BLaER1 treated with 17β-estradiol and CSF1 and Interleukin-3, amounts not matched to agents 10 nM and 100 nM (cell line): Measurements from ENCODE around the gene RNF34.

Experiments
- H3K27ac ChIP-seq, 11 experiments: shearing (Covaris generic); formaldehyde crosslinking; 2 replicates each; pipeline ENCODE4 v1.8.1; 2022
- H3K27me3 ChIP-seq, 11 experiments: shearing (Covaris generic); formaldehyde crosslinking; 2 replicates each; pipeline ENCODE4 v1.8.1; 2022
- H3K36me3 ChIP-seq, 11 experiments: shearing (Covaris generic); formaldehyde crosslinking; 2 replicates each; pipeline ENCODE4 v1.8.1; 2022
- H3K4me1 ChIP-seq, 10 experiments: shearing (Covaris generic); formaldehyde crosslinking; 2 replicates each; pipeline ENCODE4 v1.8.1; 2022
- H3K4me2 ChIP-seq, 11 experiments: shearing (Covaris generic); formaldehyde crosslinking; 2 replicates each; pipeline ENCODE4 v1.8.1; 2022
- H3K4me3 ChIP-seq, 10 experiments: shearing (Covaris generic); formaldehyde crosslinking; 2 replicates each; pipeline ENCODE4 v1.8.1; 2022
- H3K9ac ChIP-seq, 11 experiments: shearing (Covaris generic); formaldehyde crosslinking; 2 replicates each; pipeline ENCODE4 v1.8.1; 2022
- H3K9me3 ChIP-seq, 11 experiments: shearing (Covaris generic); formaldehyde crosslinking; replicated peaks in 1 of 11; 2 replicates each; pipeline ENCODE4 v1.8.1; 2022
- H4K20me1 ChIP-seq, 11 experiments: shearing (Covaris generic); formaldehyde crosslinking; 2 replicates each; pipeline ENCODE4 v1.8.1; 2022
- Cebpa-rat ChIP-seq, 11 experiments: shearing (Covaris generic); IDR thresholded peaks; 2 replicates each; pipeline ENCODE4 v1.8.1; 2022

The RNF34 gene

GRCh38 chr12:121438905-121439304, 39.0 kb downstream of the RNF34 start:
- H3K27me3 ChIP-seq, result no peaks in the 10 kb centered on the region
- H3K4me1 ChIP-seq, result peaks cover under 1 to 17% (median 3%) of the 10 kb centered on the region in 10 experiments; a peak in 18 of 20 replicates
- no peak overlapping the region for H3K4me2 ChIP-seq
- peaks cover 5 to 51% (median 18%) of the 10 kb centered on the region in 11 experiments; a peak in 20 of 22 replicates for H4K20me1 ChIP-seq
- H3K9me3 ChIP-seq, result peaks cover 7 to 54% (median 44%) of the 10 kb centered on the region in 11 experiments
- no peak overlapping the region for H3K27ac ChIP-seq
- TF ChIP-seq Cebpa-rat (IDR thresholded peaks at IDR 0.05), result no peak
- peaks cover 94 to 100% (median 100%) of the 10 kb centered on the region in 11 experiments for H3K36me3 ChIP-seq
- H3K9ac ChIP-seq, result no peak overlapping the region
- H3K4me3 ChIP-seq, result no peak overlapping the region

GRCh38 chr12:121439715-121440114, 39.8 kb downstream of the RNF34 start:
- Histone ChIP-seq H3K9ac (no peak overlapping the region), H3K27ac (no peak overlapping the region), H3K4me2 (no peak overlapping the region), H3K4me1 (peaks cover 0 to 17% (median 0%) of the 10 kb centered on the region in 10 experiments; a peak in 4 of 20 replicates), H3K9me3 (peaks cover 7 to 54% (median 44%) of the 10 kb centered on the region in 11 experiments), H3K27me3 (no peaks in the 10 kb centered on the region), H3K4me3 (no peak overlapping the region), H3K36me3 (peaks cover 94 to 100% (median 100%) of the 10 kb centered on the region in 11 experiments), H4K20me1 (peaks cover 5 to 51% (median 24%) of the 10 kb centered on the region in 11 experiments; a peak in 21 of 22 replicates)
- TF ChIP-seq Cebpa-rat (IDR thresholded peaks at IDR 0.05), result no peak

GRCh38 chr12:121440768-121441167, 40.9 kb downstream of the RNF34 start:
- H4K20me1 ChIP-seq, result peaks cover 9 to 52% (median 35%) of the 10 kb centered on the region in 11 experiments; a peak in 21 of 22 replicates
- H3K9ac ChIP-seq, result no peak overlapping the region
- no peak overlapping the region for H3K4me3 ChIP-seq
- peaks cover 0 to 17% (median 0%) of the 10 kb centered on the region in 10 experiments; a peak in 5 of 20 replicates for H3K4me1 ChIP-seq
- no peak overlapping the region for H3K4me2 ChIP-seq
- H3K36me3 ChIP-seq, result peaks cover 94 to 100% (median 100%) of the 10 kb centered on the region in 11 experiments
- no peak overlapping the region for H3K27ac ChIP-seq
- H3K9me3 ChIP-seq, result peaks cover 7 to 54% (median 44%) of the 10 kb centered on the region in 11 experiments
- TF ChIP-seq Cebpa-rat (IDR thresholded peaks at IDR 0.05), result no peak
- no peaks in the 10 kb centered on the region for H3K27me3 ChIP-seq

- H3K36me3 ChIP-seq, result peaks cover 89 to 100% (median 98%) of the 10 kb centered on the region in 11 experiments
- H3K27me3 ChIP-seq, result no peaks in the 10 kb centered on the region
- H3K4me2 ChIP-seq, result no peak overlapping the region
- no peak overlapping the region for H3K9ac ChIP-seq
- H3K4me1 ChIP-seq, result peaks cover 3 to 15% (median 4%) of the 10 kb centered on the region in 10 experiments; a peak in 17 of 20 replicates
- no peak for TF ChIP-seq Cebpa-rat (IDR thresholded peaks at IDR 0.05)
- peaks cover 6 to 48% (median 40%) of the 10 kb centered on the region in 11 experiments for H3K9me3 ChIP-seq
- H3K4me3 ChIP-seq, result no peak overlapping the region
- peaks cover 9 to 58% (median 42%) of the 10 kb centered on the region in 11 experiments; a peak in 21 of 22 replicates for H4K20me1 ChIP-seq
- H3K27ac ChIP-seq, result no peak overlapping the region
Observed at GRCh38 chr12:121441555-121441954, 41.6 kb downstream of the RNF34 start.

- Histone ChIP-seq H3K4me2 (no peak overlapping the region), H3K9me3 (peaks cover 0 to 41% (median 33%) of the 10 kb centered on the region in 11 experiments; a peak in 19 of 22 replicates), H4K20me1 (peaks cover 9 to 66% (median 50%) of the 10 kb centered on the region in 11 experiments; a peak in 21 of 22 replicates), H3K36me3 (peaks cover 82 to 100% (median 97%) of the 10 kb centered on the region in 11 experiments), H3K27ac (peak overlapping the region in 2 of 11 experiments; percentile 29; a peak in 4 of 22 replicates), H3K4me3 (no peak overlapping the region), H3K9ac (no peak overlapping the region), H3K27me3 (no peaks in the 10 kb centered on the region), H3K4me1 (peaks cover 3 to 17% (median 12%) of the 10 kb centered on the region in 10 experiments; a peak in 17 of 20 replicates)
- no peak for TF ChIP-seq Cebpa-rat (IDR thresholded peaks at IDR 0.05)
Observed at GRCh38 chr12:121442028-121442948, 42.4 kb downstream of the RNF34 start.

- H3K9me3 ChIP-seq, result peaks cover 0 to 30% (median 23%) of the 10 kb centered on the region in 11 experiments; a peak in 18 of 22 replicates
- no peak for TF ChIP-seq Cebpa-rat (IDR thresholded peaks at IDR 0.05)
- peaks cover 5 to 19% (median 14%) of the 10 kb centered on the region in 10 experiments; a peak in 18 of 20 replicates for H3K4me1 ChIP-seq
- H3K4me2 ChIP-seq, result no peak overlapping the region
- H4K20me1 ChIP-seq, result peaks cover 10 to 76% (median 60%) of the 10 kb centered on the region in 11 experiments; a peak in 21 of 22 replicates
- H3K27me3 ChIP-seq, result no peaks in the 10 kb centered on the region
- peaks cover 78 to 100% (median 97%) of the 10 kb centered on the region in 11 experiments for H3K36me3 ChIP-seq
- 0 out of 22 replicates have a peak overlapping the region, but pooled peaks of 1 of the 11 experiments have one; percentile 18 for H3K9ac ChIP-seq
- H3K4me3 ChIP-seq, result no peak overlapping the region
- peak overlapping the region in 2 of 11 experiments; percentile 29 to 33; a peak in 3 of 22 replicates for H3K27ac ChIP-seq
Observed at GRCh38 chr12:121443193-121443870, 43.4 kb downstream of the RNF34 start.

- Histone ChIP-seq H3K9me3 (peaks cover 0 to 22% (median 14%) of the 10 kb centered on the region in 11 experiments; a peak in 14 of 22 replicates), H3K27ac (peak overlapping the region in 2 of 11 experiments; percentile 35 to 38; a peak in 4 of 22 replicates), H3K36me3 (peaks cover 78 to 100% (median 97%) of the 10 kb centered on the region in 11 experiments), H4K20me1 (peaks cover 18 to 85% (median 69%) of the 10 kb centered on the region in 11 experiments; a peak in 21 of 22 replicates), H3K4me2 (no peak overlapping the region), H3K9ac (0 out of 22 replicates have a peak overlapping the region, but pooled peaks of 1 of the 11 experiments have one; percentile 18), H3K27me3 (no peaks in the 10 kb centered on the region), H3K4me3 (no peak overlapping the region), H3K4me1 (peaks cover 8 to 26% (median 21%) of the 10 kb centered on the region in 10 experiments)
- no peak for TF ChIP-seq Cebpa-rat (IDR thresholded peaks at IDR 0.05)
Observed at GRCh38 chr12:121443911-121444841, 44.3 kb downstream of the RNF34 start.
